ENCODE measurements around the gene STARD13. TPM values are rescaled to one million over a fixed set of nuclear protein-coding genes. Genes with fewer than 3 reads are reported as not detected.

STARD13 gene
- polyA plus RNA-seq, 1 donor (not counting 4 experiments of a cell fraction or from before 2014, with no cell fraction given), result 11.9 TPM

DNA sequence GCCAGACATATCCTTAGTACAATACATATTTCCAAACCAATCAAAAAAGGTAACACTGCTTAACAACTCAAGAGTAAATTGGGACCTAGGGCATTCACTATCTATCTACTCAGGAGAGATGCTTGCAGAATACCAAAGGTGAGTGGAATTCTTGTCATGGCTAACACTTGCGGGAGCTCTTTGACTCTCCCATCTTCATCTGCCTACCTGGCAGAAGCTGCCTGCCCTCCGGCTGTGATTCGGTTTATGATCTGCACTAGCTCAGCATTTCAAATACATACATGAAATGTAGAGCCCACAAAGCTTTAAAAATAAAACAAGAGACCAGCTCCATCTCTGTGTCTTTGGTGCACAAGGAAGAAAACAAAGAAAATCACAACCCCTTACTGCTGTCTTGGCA, 127.3 kb downstream of the STARD13 start:
- H3K27me3 ChIP-seq (ENCODE audit: control insufficient read depth, extremely low read depth, insufficient read depth, low read length), result no peaks in the 10 kb centered on the region
- no peaks in the 10 kb centered on the region for H3K79me2 ChIP-seq (ENCODE audit: control insufficient read depth, insufficient read depth, low read length)
- H3K4me1 ChIP-seq (ENCODE audit: control insufficient read depth, extremely low read depth, insufficient read depth, low read length), result no peaks in the 10 kb centered on the region
- dilution Hi-C loops (cut with MboI; ENCODE audit: extremely low pct_ligation_motif_present, low sequenced_read_pairs), result no loop called here
- no peak overlapping the region for H3K4me2 ChIP-seq (ENCODE audit: control insufficient read depth, extremely low read depth, insufficient read depth, low read depth, low read length)
- peaks cover 0 to 11% of the 10 kb centered on the region in 2 experiments for H3K36me3 ChIP-seq (ENCODE audit: control insufficient read depth in 2 of 2, extremely low read depth in 1 of 2, insufficient read depth in 2 of 2, low read length in 2 of 2)
- H2AFZ ChIP-seq (ENCODE audit: control insufficient read depth, low read length), result no peak overlapping the region
- DNase-seq (ENCODE audit: low read depth, low spot score), result no peak
- TF ChIP-seq EZH2 (IDR thresholded peaks at IDR 0.05; ENCODE audit: low read length), result no peak
- TF ChIP-seq, protein P1, sequence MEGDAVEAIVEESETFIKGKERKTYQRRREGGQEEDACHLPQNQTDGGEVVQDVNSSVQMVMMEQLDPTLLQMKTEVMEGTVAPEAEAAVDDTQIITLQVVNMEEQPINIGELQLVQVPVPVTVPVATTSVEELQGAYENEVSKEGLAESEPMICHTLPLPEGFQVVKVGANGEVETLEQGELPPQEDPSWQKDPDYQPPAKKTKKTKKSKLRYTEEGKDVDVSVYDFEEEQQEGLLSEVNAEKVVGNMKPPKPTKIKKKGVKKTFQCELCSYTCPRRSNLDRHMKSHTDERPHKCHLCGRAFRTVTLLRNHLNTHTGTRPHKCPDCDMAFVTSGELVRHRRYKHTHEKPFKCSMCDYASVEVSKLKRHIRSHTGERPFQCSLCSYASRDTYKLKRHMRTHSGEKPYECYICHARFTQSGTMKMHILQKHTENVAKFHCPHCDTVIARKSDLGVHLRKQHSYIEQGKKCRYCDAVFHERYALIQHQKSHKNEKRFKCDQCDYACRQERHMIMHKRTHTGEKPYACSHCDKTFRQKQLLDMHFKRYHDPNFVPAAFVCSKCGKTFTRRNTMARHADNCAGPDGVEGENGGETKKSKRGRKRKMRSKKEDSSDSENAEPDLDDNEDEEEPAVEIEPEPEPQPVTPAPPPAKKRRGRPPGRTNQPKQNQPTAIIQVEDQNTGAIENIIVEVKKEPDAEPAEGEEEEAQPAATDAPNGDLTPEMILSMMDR (optimal IDR thresholded peaks at IDR 0.05 in 1 of 3, IDR thresholded peaks at IDR 0.05 in 1 of 3, conservative IDR thresholded peaks at IDR 0.05 in 1 of 3; ENCODE audit: extremely low read depth in 1 of 3, insufficient read depth in 2 of 3, low read length in 3 of 3), result no peak
- H4K20me1 ChIP-seq (ENCODE audit: control insufficient read depth, extremely low read depth, insufficient read depth, low read length), result no peaks in the 10 kb centered on the region
- H3K4me3 ChIP-seq (ENCODE audit: control insufficient read depth in 2 of 3, extremely low read depth in 1 of 3, insufficient read depth in 2 of 3, low read depth in 1 of 3, low read length in 3 of 3), result no peak overlapping the region
- peaks cover 2% of the 10 kb centered on the region for H3K9me3 ChIP-seq (ENCODE audit: control insufficient read depth, low read depth, low read length)
- no peak overlapping the region for H3K27ac ChIP-seq (ENCODE audit: control insufficient read depth, insufficient read depth, low read length)
- no peak for FAIRE-seq
- H3K9ac ChIP-seq (ENCODE audit: control insufficient read depth, extremely low read depth, insufficient read depth, low read length), result no peak overlapping the region
- no peaks in the 10 kb centered on the region for H3K9me1 ChIP-seq (ENCODE audit: control insufficient read depth, extremely low read depth, insufficient read depth, low read length)

DNA sequence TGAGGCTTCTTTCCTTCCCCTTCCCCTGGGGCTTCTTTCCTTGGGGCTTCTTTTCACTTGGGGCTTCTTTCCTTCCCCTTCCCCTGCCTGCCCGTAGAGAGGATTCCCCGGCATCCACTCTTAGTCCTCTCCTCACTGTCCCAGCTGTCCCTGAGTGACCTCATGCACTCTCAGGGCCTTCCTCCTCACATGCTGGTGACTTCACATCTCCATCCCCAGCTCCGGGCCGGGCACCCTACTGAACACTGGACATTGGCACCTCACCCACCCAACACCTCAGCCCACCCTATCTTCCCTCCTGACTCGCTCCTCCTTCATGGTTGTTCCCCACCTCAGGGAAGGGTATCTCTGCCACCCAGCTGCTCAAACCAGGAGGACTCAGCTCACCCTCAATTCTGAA, 130.6 kb downstream of the STARD13 start:
- Histone ChIP-seq H3K4me1 (ENCODE audit: control insufficient read depth, extremely low read depth, insufficient read depth, low read length) (no peaks in the 10 kb centered on the region), H3K9me3 (ENCODE audit: control insufficient read depth, low read depth, low read length) (no peaks in the 10 kb centered on the region), H4K20me1 (ENCODE audit: control insufficient read depth, extremely low read depth, insufficient read depth, low read length) (no peaks in the 10 kb centered on the region), H3K79me2 (ENCODE audit: control insufficient read depth, insufficient read depth, low read length) (no peaks in the 10 kb centered on the region), H3K4me3 (ENCODE audit: control insufficient read depth in 2 of 3, extremely low read depth in 1 of 3, insufficient read depth in 2 of 3, low read depth in 1 of 3, low read length in 3 of 3) (no peak overlapping the region), H3K9me1 (ENCODE audit: control insufficient read depth, extremely low read depth, insufficient read depth, low read length) (no peaks in the 10 kb centered on the region), H2AFZ (ENCODE audit: control insufficient read depth, low read length) (no peak overlapping the region), H3K27me3 (ENCODE audit: control insufficient read depth, extremely low read depth, insufficient read depth, low read length) (no peaks in the 10 kb centered on the region), H3K36me3 (ENCODE audit: control insufficient read depth in 2 of 2, extremely low read depth in 1 of 2, insufficient read depth in 2 of 2, low read length in 2 of 2) (peaks cover 0 to 17% of the 10 kb centered on the region in 2 experiments), H3K27ac (ENCODE audit: control insufficient read depth, insufficient read depth, low read length) (no peak overlapping the region), H3K9ac (ENCODE audit: control insufficient read depth, extremely low read depth, insufficient read depth, low read length) (no peak overlapping the region), H3K4me2 (ENCODE audit: control insufficient read depth, extremely low read depth, insufficient read depth, low read depth, low read length) (no peak overlapping the region)
- TF ChIP-seq, protein P1 (optimal IDR thresholded peaks at IDR 0.05 in 1 of 3, IDR thresholded peaks at IDR 0.05 in 1 of 3, conservative IDR thresholded peaks at IDR 0.05 in 1 of 3; ENCODE audit: extremely low read depth in 1 of 3, insufficient read depth in 2 of 3, low read length in 3 of 3), result no peak
- TF ChIP-seq EZH2 (IDR thresholded peaks at IDR 0.05; ENCODE audit: low read length), result no peak
- DNase-seq (ENCODE audit: low read depth, low spot score) (no peak), FAIRE-seq (no peak)
- dilution Hi-C loops (cut with MboI; ENCODE audit: extremely low pct_ligation_motif_present, low sequenced_read_pairs), result no loop called here
